ENCODE measurements around the gene FARP1.
A peak's percentile ranks its signal among the peaks of the same experiment; 100 is the strongest.

FARP1 gene

GRCh38 chr13:98345107-98345935 lies 202.4 kb downstream of the FARP1 start:
- TF ChIP-seq CTCF (IDR thresholded peaks at IDR 0.05; ENCODE audit: low read depth, low read length, missing control alignments) = no peak
- DNase-seq (ENCODE audit: low read depth) = no peak

DNA sequence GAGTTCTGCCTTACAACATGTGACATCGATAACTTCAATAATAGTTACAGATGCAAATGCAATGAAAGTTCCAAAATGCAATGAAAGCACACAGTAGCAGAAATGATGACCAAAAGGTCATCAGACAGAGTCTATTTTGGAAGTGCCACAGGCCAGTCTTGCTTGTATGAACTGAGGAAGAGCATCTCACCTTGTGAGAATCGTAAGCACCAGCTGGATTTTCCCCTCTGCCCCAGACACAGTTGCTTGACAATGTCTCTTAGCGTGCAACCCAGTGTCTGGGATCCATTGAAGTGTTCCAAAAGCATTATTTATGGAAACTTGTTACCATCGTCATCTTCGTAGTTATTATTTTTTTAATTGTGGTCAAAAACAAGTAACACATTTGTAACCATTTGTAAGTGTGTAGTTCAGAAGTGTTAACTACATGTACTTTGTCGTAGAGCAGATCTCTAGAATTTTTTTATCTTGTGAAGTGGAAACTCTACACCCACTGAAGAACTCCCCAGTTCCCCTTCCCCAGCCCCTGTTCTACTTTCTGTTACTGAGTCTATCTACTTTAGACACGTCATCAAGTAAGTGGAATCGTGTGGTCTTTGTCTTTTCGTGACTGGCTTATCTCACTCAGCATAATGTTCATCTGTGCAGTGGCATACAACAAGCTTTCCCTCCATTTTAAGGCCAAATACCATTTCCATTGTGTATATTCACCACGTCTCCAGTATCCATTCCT lies 204.2 kb downstream of the FARP1 start:
- in situ Hi-C loops (cut with HindIII; ENCODE audit: low sequenced_read_pairs) = loop anchor here (5.0 kb wide), 1 partner anchor 60 kb away; no protein-coding TSS in a partner anchor
- TF ChIP-seq CTCF (IDR thresholded peaks at IDR 0.05; ENCODE audit: low read depth, low read length, missing control alignments) = no peak
- no peak for DNase-seq (ENCODE audit: low read depth)
- H3K4me3 ChIP-seq (ENCODE audit: low read depth, low read length) = no peak overlapping the region

More at GRCh38 chr13:98345107-98345935, 202.4 kb downstream of the FARP1 start:
- H3K4me3 ChIP-seq (ENCODE audit: low read depth, low read length) = no peak overlapping the region
- in situ Hi-C loops (cut with HindIII; ENCODE audit: low sequenced_read_pairs) = loop anchor here (5.0 kb wide), 1 partner anchor 58 kb away; no protein-coding TSS in a partner anchor

DNA sequence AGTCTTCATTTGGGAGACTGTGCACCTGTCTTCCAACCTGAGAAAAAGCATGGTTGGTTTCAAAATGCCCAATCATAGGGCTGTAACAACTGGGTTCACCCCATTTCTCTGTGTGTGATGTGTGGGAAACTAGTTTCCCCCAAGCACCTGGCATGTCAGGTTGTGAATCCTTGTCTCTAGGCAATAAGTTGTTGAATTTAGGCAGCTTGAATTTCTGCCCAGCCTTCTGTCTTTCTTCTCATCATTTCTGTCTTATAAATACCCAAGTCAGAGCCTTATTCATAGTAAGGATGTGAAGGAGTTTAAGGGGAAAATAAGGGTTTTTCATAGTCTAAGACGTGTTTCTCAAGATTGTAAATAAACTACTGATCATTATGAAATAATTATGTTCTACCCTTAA lies 204.9 kb downstream of the FARP1 start:
- TF ChIP-seq CTCF (IDR thresholded peaks at IDR 0.05; ENCODE audit: low read depth, low read length, missing control alignments) = no peak
- DNase-seq (ENCODE audit: low read depth) = no peak
- in situ Hi-C loops (cut with HindIII; ENCODE audit: low sequenced_read_pairs) = loop anchor here (5.0 kb wide), 1 partner anchor 60 kb away; no protein-coding TSS in a partner anchor
- no peak overlapping the region for H3K4me3 ChIP-seq (ENCODE audit: low read depth, low read length)

- no peak for TF ChIP-seq CTCF (IDR thresholded peaks at IDR 0.05; ENCODE audit: low read depth, low read length, missing control alignments)
- in situ Hi-C loops (cut with HindIII; ENCODE audit: low sequenced_read_pairs) = loop anchor here (5.0 kb wide), 1 partner anchor 61 kb away; no protein-coding TSS in a partner anchor
- peak; percentile 53 for DNase-seq (ENCODE audit: low read depth)
- H3K4me3 ChIP-seq (ENCODE audit: low read depth, low read length) = no peak overlapping the region
These were observed 205.7 kb downstream of the FARP1 start for GRCh38 chr13:98348466-98349200.

GRCh38 chr13:98349731-98350305 lies 206.9 kb downstream of the FARP1 start:
- H3K4me3 ChIP-seq (ENCODE audit: low read depth, low read length) = no peak overlapping the region
- no peak for DNase-seq (ENCODE audit: low read depth)
- TF ChIP-seq CTCF (IDR thresholded peaks at IDR 0.05; ENCODE audit: low read depth, low read length, missing control alignments) = no peak
- in situ Hi-C loops (cut with HindIII; ENCODE audit: low sequenced_read_pairs) = loop anchor here (5.0 kb wide), 1 partner anchor 63 kb away; no protein-coding TSS in a partner anchor
